ENCODE results near the gene OPN4. TPM values are rescaled to one million over a fixed set of nuclear protein-coding genes. Genes with fewer than 3 reads are reported as not detected.

OPN4 gene
- total and polyA plus RNA-seq, 2 of the 13 experiments (the other 11 are each of a cell fraction or from before 2014, with no cell fraction given), result not detected

- no peak for TF ChIP-seq ZNF546 (CRISPR knock-in tag; conservative IDR thresholded peaks at IDR 0.05)
- TF ChIP-seq, protein P1, sequence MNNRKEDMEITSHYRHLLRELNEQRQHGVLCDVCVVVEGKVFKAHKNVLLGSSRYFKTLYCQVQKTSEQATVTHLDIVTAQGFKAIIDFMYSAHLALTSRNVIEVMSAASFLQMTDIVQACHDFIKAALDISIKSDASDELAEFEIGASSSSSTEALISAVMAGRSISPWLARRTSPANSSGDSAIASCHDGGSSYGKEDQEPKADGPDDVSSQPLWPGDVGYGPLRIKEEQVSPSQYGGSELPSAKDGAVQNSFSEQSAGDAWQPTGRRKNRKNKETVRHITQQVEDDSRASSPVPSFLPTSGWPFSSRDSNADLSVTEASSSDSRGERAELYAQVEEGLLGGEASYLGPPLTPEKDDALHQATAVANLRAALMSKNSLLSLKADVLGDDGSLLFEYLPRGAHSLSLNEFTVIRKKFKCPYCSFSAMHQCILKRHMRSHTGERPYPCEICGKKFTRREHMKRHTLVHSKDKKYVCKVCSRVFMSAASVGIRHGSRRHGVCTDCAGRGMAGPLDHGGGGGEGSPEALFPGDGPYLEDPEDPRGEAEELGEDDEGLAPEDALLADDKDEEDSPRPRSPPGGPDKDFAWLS (CRISPR knock-in tag; IDR thresholded peaks at IDR 0.05; ENCODE audit: borderline replicate concordance), result no peak
- TF ChIP-seq FOXK2 (IDR thresholded peaks at IDR 0.05), result no peak
- TF ChIP-seq NR2C2 (CRISPR knock-in tag; IDR thresholded peaks at IDR 0.05; ENCODE audit: borderline replicate concordance), result 0 out of 2 replicates have a peak, but pooled peaks have one; percentile 38
- no peak for TF ChIP-seq SP2 (CRISPR knock-in tag; IDR thresholded peaks at IDR 0.05)
- TF ChIP-seq ZNF674 (CRISPR knock-in tag; IDR thresholded peaks at IDR 0.05; ENCODE audit: low read depth), result no peak
- no peak for TF ChIP-seq ZNF276 (CRISPR knock-in tag; IDR thresholded peaks at IDR 0.05; ENCODE audit: low read depth)
- TF ChIP-seq, protein P2, sequence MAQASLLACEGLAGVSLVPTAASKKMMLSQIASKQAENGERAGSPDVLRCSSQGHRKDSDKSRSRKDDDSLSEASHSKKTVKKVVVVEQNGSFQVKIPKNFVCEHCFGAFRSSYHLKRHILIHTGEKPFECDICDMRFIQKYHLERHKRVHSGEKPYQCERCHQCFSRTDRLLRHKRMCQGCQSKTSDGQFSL (CRISPR knock-in tag; IDR thresholded peaks at IDR 0.05), result no peak
- TF ChIP-seq PLRG1 (conservative IDR thresholded peaks at IDR 0.05), result no peak
- TF ChIP-seq ZNF567 (CRISPR knock-in tag; IDR thresholded peaks at IDR 0.05; ENCODE audit: borderline replicate concordance), result no peak
- peak; percentile 81; the same call in 1 of the 2 replicates for TF ChIP-seq ZNF333 (CRISPR knock-in tag; IDR thresholded peaks at IDR 0.05; ENCODE audit: borderline replicate concordance)
- TF ChIP-seq, protein P3, sequence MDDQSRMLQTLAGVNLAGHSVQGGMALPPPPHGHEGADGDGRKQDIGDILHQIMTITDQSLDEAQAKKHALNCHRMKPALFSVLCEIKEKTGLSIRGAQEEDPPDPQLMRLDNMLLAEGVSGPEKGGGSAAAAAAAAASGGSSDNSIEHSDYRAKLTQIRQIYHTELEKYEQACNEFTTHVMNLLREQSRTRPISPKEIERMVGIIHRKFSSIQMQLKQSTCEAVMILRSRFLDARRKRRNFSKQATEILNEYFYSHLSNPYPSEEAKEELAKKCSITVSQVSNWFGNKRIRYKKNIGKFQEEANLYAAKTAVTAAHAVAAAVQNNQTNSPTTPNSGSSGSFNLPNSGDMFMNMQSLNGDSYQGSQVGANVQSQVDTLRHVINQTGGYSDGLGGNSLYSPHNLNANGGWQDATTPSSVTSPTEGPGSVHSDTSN (CRISPR knock-in tag; IDR thresholded peaks at IDR 0.05; ENCODE audit: borderline replicate concordance), result no peak
- TF ChIP-seq CCDC6 (CRISPR knock-in tag; IDR thresholded peaks at IDR 0.05), result 0 out of 2 replicates have a peak, but pooled peaks have one; percentile 51
- no peak for TF ChIP-seq NFE2L2 (IDR thresholded peaks at IDR 0.05; ENCODE audit: low read length)
- TF ChIP-seq NCOA2 (CRISPR knock-in tag; IDR thresholded peaks at IDR 0.05), result no peak; the same call in 1 of the 2 replicates
- TF ChIP-seq CC2D1A (CRISPR knock-in tag; IDR thresholded peaks at IDR 0.05), result no peak
- no peak for TF ChIP-seq ZFP62 (CRISPR knock-in tag; IDR thresholded peaks at IDR 0.05)
- TF ChIP-seq, protein P4, sequence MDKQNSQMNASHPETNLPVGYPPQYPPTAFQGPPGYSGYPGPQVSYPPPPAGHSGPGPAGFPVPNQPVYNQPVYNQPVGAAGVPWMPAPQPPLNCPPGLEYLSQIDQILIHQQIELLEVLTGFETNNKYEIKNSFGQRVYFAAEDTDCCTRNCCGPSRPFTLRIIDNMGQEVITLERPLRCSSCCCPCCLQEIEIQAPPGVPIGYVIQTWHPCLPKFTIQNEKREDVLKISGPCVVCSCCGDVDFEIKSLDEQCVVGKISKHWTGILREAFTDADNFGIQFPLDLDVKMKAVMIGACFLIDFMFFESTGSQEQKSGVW (CRISPR knock-in tag; IDR thresholded peaks at IDR 0.05; ENCODE audit: borderline replicate concordance), result no peak
- TF ChIP-seq ZNF263 (CRISPR knock-in tag; IDR thresholded peaks at IDR 0.05), result peak; percentile 69
- no peak for TF ChIP-seq SSRP1 (CRISPR knock-in tag; IDR thresholded peaks at IDR 0.05)
- TF ChIP-seq, protein P5, sequence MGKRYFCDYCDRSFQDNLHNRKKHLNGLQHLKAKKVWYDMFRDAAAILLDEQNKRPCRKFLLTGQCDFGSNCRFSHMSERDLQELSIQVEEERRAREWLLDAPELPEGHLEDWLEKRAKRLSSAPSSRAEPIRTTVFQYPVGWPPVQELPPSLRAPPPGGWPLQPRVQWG (CRISPR knock-in tag; IDR thresholded peaks at IDR 0.05; ENCODE audit: borderline replicate concordance, low read depth), result no peak
- TF ChIP-seq, protein P6, sequence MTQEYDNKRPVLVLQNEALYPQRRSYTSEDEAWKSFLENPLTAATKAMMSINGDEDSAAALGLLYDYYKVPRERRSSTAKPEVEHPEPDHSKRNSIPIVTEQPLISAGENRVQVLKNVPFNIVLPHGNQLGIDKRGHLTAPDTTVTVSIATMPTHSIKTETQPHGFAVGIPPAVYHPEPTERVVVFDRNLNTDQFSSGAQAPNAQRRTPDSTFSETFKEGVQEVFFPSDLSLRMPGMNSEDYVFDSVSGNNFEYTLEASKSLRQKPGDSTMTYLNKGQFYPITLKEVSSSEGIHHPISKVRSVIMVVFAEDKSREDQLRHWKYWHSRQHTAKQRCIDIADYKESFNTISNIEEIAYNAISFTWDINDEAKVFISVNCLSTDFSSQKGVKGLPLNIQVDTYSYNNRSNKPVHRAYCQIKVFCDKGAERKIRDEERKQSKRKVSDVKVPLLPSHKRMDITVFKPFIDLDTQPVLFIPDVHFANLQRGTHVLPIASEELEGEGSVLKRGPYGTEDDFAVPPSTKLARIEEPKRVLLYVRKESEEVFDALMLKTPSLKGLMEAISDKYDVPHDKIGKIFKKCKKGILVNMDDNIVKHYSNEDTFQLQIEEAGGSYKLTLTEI (CRISPR knock-in tag; conservative IDR thresholded peaks at IDR 0.05), result no peak
- TF ChIP-seq ZNF607 (CRISPR knock-in tag; IDR thresholded peaks at IDR 0.05; ENCODE audit: borderline replicate concordance), result no peak
Observed at GRCh38 chr10:86710987-86711512, 56.7 kb downstream of the OPN4 start (continued).
